Gastroesophageal sphincter (tissue), 4 donors: ENCODE measurements around the gene MATN1. TPM values are rescaled to one million over a fixed set of nuclear protein-coding genes. Genes with fewer than 3 reads are reported as not detected.
A peak's percentile ranks its signal among the peaks of the same experiment; 100 is the strongest.

Source experiments
- ATAC-seq: fragments of 150-250 bp; one replicate; pipeline ENCODE4 v1.9.1; 2016; ENCODE audit warnings: mild to moderate bottlenecking, moderate library complexity
- H3K27ac ChIP-seq, 4 donors: fragments of 200-600 bp; sonication (generic) in 3 of 4; 1 replicate in 3 of 4; 2 replicates in 1 of 4; pipeline ENCODE4 v1.5.1; 2016 to 2019
- H3K27me3 ChIP-seq: fragments of 200-600 bp; sonication (generic); one replicate; pipeline ENCODE4 v1.5.1; 2019
- H3K36me3 ChIP-seq, 2 donors: fragments of 200-600 bp; sonication (generic); one replicate each; pipeline ENCODE4 v1.5.1; 2019; ENCODE audit warnings: control low read depth in 1 of 2
- H3K4me1 ChIP-seq, 3 donors: fragments of 200-600 bp; sonication (generic); 1 replicate in 2 of 3; 2 replicates in 1 of 3; pipeline ENCODE4 v1.5.1; 2016 to 2019; ENCODE audit warnings: control low read depth in 2 of 3
- H3K4me3 ChIP-seq, 2 donors: fragments of 200-600 bp; sonication (generic); one replicate each; pipeline ENCODE4 v1.5.1; 2019; ENCODE audit warnings: mild to moderate bottlenecking in 1 of 2, moderate library complexity in 1 of 2
- H3K9me3 ChIP-seq, 3 donors: fragments of 200-600 bp; sonication (generic); one replicate each; pipeline ENCODE4 v1.5.1; 2017 to 2019; ENCODE audit warnings: control low read depth in 2 of 3
- CTCF ChIP-seq, 4 experiments: fragments of 200-600 bp in 2 of 4; fragments of 450-650 bp in 2 of 4; sonication (generic) in 1 of 4; IDR thresholded peaks; one replicate each; pipeline ENCODE4 v1.5.1; 2017 to 2019; ENCODE audit warnings: antibody characterized with exemption in 4 of 4, mild to moderate bottlenecking in 2 of 4, moderate library complexity in 2 of 4
- EP300 ChIP-seq: sonication (generic); formaldehyde crosslinking; IDR thresholded peaks from one replicate; pipeline ENCODE4 v1.6.1; 2017; ENCODE audit warnings: antibody characterized with exemption, mild to moderate bottlenecking
- POLR2A ChIP-seq, 2 donors: fragments of 450-650 bp; IDR thresholded peaks; one replicate each; pipeline ENCODE4 v1.6.1; 2017; ENCODE audit warnings: antibody characterized with exemption in 2 of 2, mild to moderate bottlenecking in 2 of 2, moderate library complexity in 1 of 2
- POLR2AphosphoS5 ChIP-seq: sonication (generic); formaldehyde crosslinking; IDR thresholded peaks from one replicate; pipeline ENCODE4 v1.6.1; 2017; ENCODE audit warnings: antibody characterized with exemption
- WGBS, 2 donors: methylation state at CpG; one replicate each; pipeline ENCODE4 v1.1.5; 2018; ENCODE audit warnings: low coverage in 1 of 2; 5-methylcytosine and 5-hydroxymethylcytosine counted together
- total RNA-seq, 4 donors: library from RNA; depleted of rRNA; stranded (reverse); fragments of >200 nt; gene quantifications; one replicate each; pipeline ENCODE4 v1.1.0, GENCODE V29; 2016

MATN1 gene
- total RNA-seq, 4 donors from 2014 or later, result not detected

DNA sequence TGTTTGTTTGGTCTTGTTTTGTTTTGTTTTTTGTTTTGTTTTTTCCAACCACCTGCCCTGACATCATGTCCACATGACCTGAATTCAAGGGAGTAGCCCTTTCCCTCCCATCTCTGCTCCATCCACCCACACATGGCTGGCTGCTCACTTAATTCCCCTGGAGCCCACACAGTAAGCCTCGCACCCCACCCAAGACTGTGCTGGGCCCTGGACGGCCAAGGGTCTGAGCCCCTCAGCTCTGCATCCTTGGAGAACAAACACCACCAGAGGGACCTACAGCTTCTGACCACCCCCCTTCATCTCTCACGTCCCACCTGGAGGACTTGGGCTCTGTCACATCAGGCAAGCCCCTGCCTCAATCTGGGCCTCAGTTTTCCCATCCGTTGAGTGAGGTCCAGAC, 39.1 kb downstream of the MATN1 start:
- 74 to 83% methylated on average over 1 to 3 of the region's 4 CpGs for WGBS, 2 donors
- ATAC-seq, result no peak

DNA sequence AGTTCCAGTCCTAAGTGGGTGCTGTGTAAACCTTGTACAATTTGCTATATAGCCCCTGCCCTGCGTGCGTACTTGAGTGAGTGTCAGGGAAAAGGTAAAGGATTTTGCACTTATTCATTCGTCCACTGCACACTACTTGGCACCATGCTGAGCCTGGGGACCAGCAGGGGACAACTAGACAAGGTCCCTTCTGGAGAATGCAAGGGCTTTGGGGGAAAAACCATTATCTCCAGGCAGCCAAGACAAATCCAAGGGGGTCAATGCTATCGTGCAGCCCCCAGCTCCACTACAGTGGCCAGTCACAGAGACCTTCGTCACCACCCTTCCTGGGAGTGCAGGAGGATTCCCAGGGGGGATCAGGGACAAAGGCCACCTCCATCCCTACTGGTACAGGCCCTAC, 39.7 kb downstream of the MATN1 start:
- no peaks in the 10 kb centered on the region for H3K36me3 ChIP-seq
- TF ChIP-seq CTCF (IDR thresholded peaks at IDR 0.05) (no peak), EP300 (no peak), POLR2AphosphoS5 (no peak), POLR2A (IDR thresholded peaks at IDR 0.05) (no peak)
- H3K27me3 ChIP-seq, result peaks cover 50% of the 10 kb centered on the region
- 92% methylated on average over 2 of the region's 5 CpGs for WGBS, 2 donors
- no peaks in the 10 kb centered on the region for H3K9me3 ChIP-seq
- ATAC-seq, result no peak
- H3K4me1 ChIP-seq, result peaks cover 0 to 18% (median 4%) of the 10 kb centered on the region in 3 donors
- H3K4me3 ChIP-seq, result no peak overlapping the region
- H3K27ac ChIP-seq, result no peak overlapping the region

More for the DNA sequence above, 39.1 kb downstream of the MATN1 start:
- H3K9me3 ChIP-seq, result no peaks in the 10 kb centered on the region
- peaks cover 50% of the 10 kb centered on the region for H3K27me3 ChIP-seq
- no peak overlapping the region for H3K27ac ChIP-seq
- TF ChIP-seq POLR2A (IDR thresholded peaks at IDR 0.05) (no peak), POLR2AphosphoS5 (no peak), EP300 (no peak), CTCF (IDR thresholded peaks at IDR 0.05) (no peak)
- no peak overlapping the region for H3K4me3 ChIP-seq
- no peaks in the 10 kb centered on the region for H3K36me3 ChIP-seq
- peaks cover 0 to 18% (median 4%) of the 10 kb centered on the region in 3 donors for H3K4me1 ChIP-seq

- no peaks in the 10 kb centered on the region for H3K9me3 ChIP-seq
- no peak for ATAC-seq
- H3K27me3 ChIP-seq, result peaks cover 44% of the 10 kb centered on the region
- WGBS, 2 donors, result 47 to 81% methylated on average over 5 of the region's 8 CpGs
- no peak overlapping the region for H3K4me3 ChIP-seq
- H3K27ac ChIP-seq, result no peak overlapping the region
- H3K36me3 ChIP-seq, result no peaks in the 10 kb centered on the region
- TF ChIP-seq EP300, result no peak
- no peak for TF ChIP-seq CTCF (IDR thresholded peaks at IDR 0.05)
- no peak for TF ChIP-seq POLR2A (IDR thresholded peaks at IDR 0.05)
- no peak for TF ChIP-seq POLR2AphosphoS5
- peaks cover 0 to 18% (median 4%) of the 10 kb centered on the region in 3 donors for H3K4me1 ChIP-seq
Observed at GRCh38 chr1:30682396-30683275, 40.7 kb downstream of the MATN1 start.

- H3K27ac ChIP-seq, result no peak overlapping the region
- peaks cover 42% of the 10 kb centered on the region for H3K27me3 ChIP-seq
- TF ChIP-seq CTCF (IDR thresholded peaks at IDR 0.05) (no peak), EP300 (no peak), POLR2AphosphoS5 (no peak), POLR2A (IDR thresholded peaks at IDR 0.05) (no peak)
- H3K4me3 ChIP-seq, result no peak overlapping the region
- H3K36me3 ChIP-seq, result no peaks in the 10 kb centered on the region
- no peaks in the 10 kb centered on the region for H3K9me3 ChIP-seq
- WGBS, 2 donors, result 74 to 86% methylated on average over 2 to 3 of the region's 3 CpGs
- H3K4me1 ChIP-seq, result peaks cover 0 to 18% (median 4%) of the 10 kb centered on the region in 3 donors
- ATAC-seq, result no peak
Observed at GRCh38 chr1:30681782-30682181, 41.6 kb downstream of the MATN1 start.

DNA sequence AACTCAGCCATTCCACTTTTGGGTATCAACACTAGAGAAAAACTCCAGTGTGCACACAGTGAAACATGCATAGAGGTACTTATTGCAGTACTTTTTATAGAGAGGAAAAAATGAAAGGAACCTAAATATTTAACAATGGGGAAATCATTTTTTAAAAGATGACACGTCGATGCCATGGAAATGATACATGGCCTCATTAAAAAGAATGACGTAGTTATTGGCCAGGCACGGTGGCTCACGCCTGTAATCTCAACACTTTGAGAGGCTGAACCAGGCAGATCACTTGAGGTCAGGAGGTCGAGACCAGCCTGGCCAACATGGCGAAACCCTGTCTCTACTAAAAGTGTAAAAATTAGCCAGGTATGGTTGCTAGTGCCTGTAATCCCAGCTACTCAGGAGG, 42.5 kb downstream of the MATN1 start:
- H3K36me3 ChIP-seq, result no peaks in the 10 kb centered on the region
- peaks cover 36% of the 10 kb centered on the region for H3K27me3 ChIP-seq
- no peak for TF ChIP-seq POLR2A (IDR thresholded peaks at IDR 0.05)
- TF ChIP-seq CTCF (IDR thresholded peaks at IDR 0.05), result no peak
- no peak for TF ChIP-seq EP300
- TF ChIP-seq POLR2AphosphoS5, result no peak
- 40 to 50% methylated on average over 7 of the region's 7 CpGs for WGBS, 2 donors
- no peak for ATAC-seq
- peak overlapping the region in 1 of 4 donors; percentile 33 for H3K27ac ChIP-seq
- no peak overlapping the region for H3K4me3 ChIP-seq
- peaks cover 0 to 2% (median 0%) of the 10 kb centered on the region in 3 donors for H3K9me3 ChIP-seq
- H3K4me1 ChIP-seq, result peaks cover 0 to 18% (median 4%) of the 10 kb centered on the region in 3 donors
